SK-N-SH (cell line): ENCODE data around the gene SLAMF1. TPM values are rescaled to one million over a fixed set of nuclear protein-coding genes. Genes with fewer than 3 reads are reported as not detected.

Source experiments
- CTCF ChIA-PET: fragments of 300-600, 350-600 bp; formaldehyde crosslinking; extraction: SDS; loops from one replicate; lab custom pipeline; 2021; lab: Yijun Ruan, JAX
- POLR2A ChIA-PET: fragments of 350-600 bp; sonication (Branson Sonifier 250); formaldehyde crosslinking; extraction: SDS; loops from one replicate; lab custom pipeline; 2020; ENCODE audit warnings: antibody characterized with exemption, inconsistent platforms; lab: Yijun Ruan, JAX
- DNase-seq: peaks from one replicate; pipeline ENCODE4 v3.0.0; 2012
- H2AFZ ChIP-seq: fragments of 200-600 bp; sonication (generic); 2 replicates; pipeline ENCODE4 v1.8.1; 2016; ENCODE audit warnings: antibody characterized with exemption, mild to moderate bottlenecking, low read depth
- H3F3A ChIP-seq: fragments of 200-600 bp; sonication (generic); replicated peaks from 2 replicates; pipeline ENCODE3; 2016; ENCODE audit warnings: antibody characterized with exemption, mild to moderate bottlenecking; ENCODE audit not compliant: insufficient read depth
- H3K27ac ChIP-seq, 2 experiments: fragments of 200-500 bp in 1 of 2; fragments of 200-600 bp in 1 of 2; sonication (Bioruptor generic) in 1 of 2; sonication (generic), shearing (Covaris generic) in 1 of 2; 2 replicates each; pipeline versions ENCODE4 v1.5.1 to v1.6.1; 2014 to 2016; ENCODE audit warnings: low read depth in 2 of 2, inconsistent platforms in 1 of 2, low read length in 1 of 2, mild to moderate bottlenecking in 1 of 2, mixed read lengths in 1 of 2
- H3K27me3 ChIP-seq: fragments of 200-600 bp; sonication (generic), shearing (Covaris generic); 2 replicates; pipeline ENCODE4 v1.6.1; 2016; ENCODE audit warnings: mixed run types; ENCODE audit not compliant: insufficient read depth
- H3K36me3 ChIP-seq, 2 experiments: fragments of 200-500 bp in 1 of 2; fragments of 200-600 bp in 1 of 2; sonication (Bioruptor generic) in 1 of 2; sonication (generic) in 1 of 2; replicated peaks in 1 of 2; 2 replicates each; pipeline versions ENCODE3 to v1.5.1; 2014 to 2016; ENCODE audit warnings: low read length in 1 of 2, mild to moderate bottlenecking in 1 of 2; ENCODE audit not compliant: insufficient read depth in 2 of 2, control insufficient read depth in 1 of 2
- H3K4me1 ChIP-seq, 2 experiments: fragments of 200-500 bp in 1 of 2; fragments of 200-600 bp in 1 of 2; sonication (Bioruptor generic) in 1 of 2; sonication (generic), shearing (Covaris generic) in 1 of 2; 2 replicates each; pipeline versions ENCODE4 v1.5.1 to v1.6.1; 2014 to 2016; ENCODE audit warnings: low read depth in 1 of 2, low read length in 1 of 2, mixed run types in 1 of 2; ENCODE audit not compliant: insufficient read depth in 2 of 2, control insufficient read depth in 1 of 2
- H3K4me2 ChIP-seq: fragments of 200-600 bp; sonication (generic), shearing (Covaris generic); 2 replicates; pipeline ENCODE4 v1.6.1; 2017; ENCODE audit warnings: mixed run types
- H3K4me3 ChIP-seq, 2 experiments: fragments of 200-500 bp in 1 of 2; fragments of 200-600 bp in 1 of 2; sonication (Bioruptor generic) in 1 of 2; sonication (generic), shearing (Covaris generic) in 1 of 2; 2 replicates each; pipeline versions ENCODE4 v1.5.1 to v1.8.1; 2014 to 2016; ENCODE audit warnings: low read depth in 2 of 2, inconsistent platforms in 1 of 2, low read length in 1 of 2, mild to moderate bottlenecking in 1 of 2, mixed read lengths in 1 of 2, moderate library complexity in 1 of 2
- H3K79me2 ChIP-seq: fragments of 200-600 bp; sonication (generic); 2 replicates; pipeline ENCODE4 v1.8.1; 2017; ENCODE audit warnings: mild to moderate bottlenecking; ENCODE audit not compliant: insufficient read depth
- H3K9ac ChIP-seq: fragments of 200-600 bp; sonication (generic); 2 replicates; pipeline ENCODE4 v1.6.1; 2017; ENCODE audit warnings: mixed run types
- H3K9me2 ChIP-seq: fragments of 200-600 bp; sonication (generic); 2 replicates; pipeline ENCODE4 v1.6.1; 2017; ENCODE audit warnings: mixed run types
- H3K9me3 ChIP-seq: fragments of 200-600 bp; sonication (generic); 2 replicates; pipeline ENCODE4 v1.6.1; 2017; ENCODE audit warnings: mixed run types, mild to moderate bottlenecking, moderate library complexity
- H4K20me1 ChIP-seq: fragments of 200-600 bp; sonication (generic); 2 replicates; pipeline ENCODE4 v1.6.1; 2017; ENCODE audit warnings: mild to moderate bottlenecking, mixed run types; ENCODE audit not compliant: insufficient read depth
- ELF1 ChIP-seq: IDR thresholded peaks from 2 replicates; pipeline ENCODE4 v1.4.0; 2012
- EZH2phosphoT487 ChIP-seq: fragments of 200-600 bp; sonication (generic); IDR thresholded peaks from 2 replicates; pipeline ENCODE4 v1.6.1; 2017; ENCODE audit warnings: low read depth, mixed run types, mild to moderate bottlenecking, antibody characterized with exemption, moderate library complexity, borderline replicate concordance
- FOSL2 ChIP-seq: IDR thresholded peaks from 2 replicates; pipeline ENCODE4 v1.4.0; 2012; ENCODE audit warnings: low read depth, mild to moderate bottlenecking, moderate library complexity, borderline replicate concordance
- GABPA ChIP-seq: IDR thresholded peaks from 2 replicates; pipeline ENCODE4 v1.4.0; 2012; ENCODE audit warnings: low read depth, mild to moderate bottlenecking
- GATA2 ChIP-seq: sonication (generic); formaldehyde crosslinking; IDR thresholded peaks from 2 replicates; pipeline ENCODE4 v1.5.0; 2020; ENCODE audit warnings: mild to moderate bottlenecking, missing genetic modification reagents
- JUND ChIP-seq: IDR thresholded peaks from 2 replicates; pipeline ENCODE4 v1.4.0; 2012
- NFIC ChIP-seq: IDR thresholded peaks from 2 replicates; pipeline ENCODE4 v1.4.0; 2012; ENCODE audit warnings: borderline replicate concordance
- NRF1 ChIP-seq: IDR thresholded peaks from 2 replicates; pipeline ENCODE4 v1.6.1; 2012; ENCODE audit warnings: low read depth, mild to moderate bottlenecking, low read length
- POLR2AphosphoS5 ChIP-seq: IDR thresholded peaks from 2 replicates; pipeline ENCODE4 v1.6.1; 2012; ENCODE audit warnings: low read depth, low read length
- RAD21 ChIP-seq: IDR thresholded peaks from 2 replicates; pipeline ENCODE4 v1.6.1; 2012; ENCODE audit warnings: mild to moderate bottlenecking, low read length
- RCOR1 ChIP-seq: fragments of 150-350 bp; IDR thresholded peaks from 2 replicates; pipeline ENCODE4 v1.6.1; 2017; ENCODE audit warnings: antibody characterized with exemption, low read length
- RFX5 ChIP-seq: IDR thresholded peaks from 2 replicates; pipeline ENCODE4 v1.6.1; 2012; ENCODE audit warnings: mild to moderate bottlenecking, improper control_type of control experiment, low read length
- RXRA ChIP-seq: IDR thresholded peaks from 2 replicates; pipeline ENCODE4 v1.4.0; 2012; ENCODE audit warnings: low read depth, mild to moderate bottlenecking, borderline replicate concordance
- SIN3A ChIP-seq: IDR thresholded peaks from 2 replicates; pipeline ENCODE4 v1.6.1; 2012; ENCODE audit warnings: low read depth, mild to moderate bottlenecking, low read length, moderate library complexity, borderline replicate concordance
- TAF1 ChIP-seq: IDR thresholded peaks from 2 replicates; pipeline ENCODE4 v1.6.1; 2012; ENCODE audit warnings: low read depth, mild to moderate bottlenecking, low read length, moderate library complexity, borderline replicate concordance
- TCF12 ChIP-seq: IDR thresholded peaks from 2 replicates; pipeline ENCODE4 v1.4.0; 2012
- TEAD4 ChIP-seq: IDR thresholded peaks from 2 replicates; pipeline ENCODE4 v1.4.0; 2012; ENCODE audit warnings: mild to moderate bottlenecking, borderline replicate concordance; ENCODE audit not compliant: insufficient read depth
- YY1 ChIP-seq: IDR thresholded peaks from 2 replicates; pipeline ENCODE4 v1.4.0; 2012; ENCODE audit warnings: low read depth, mild to moderate bottlenecking
- WGBS: methylation state at CpG from one replicate; pipeline ENCODE4 v1.1.6; 2017; ENCODE audit warnings: low lambda C conversion rate; 5-methylcytosine and 5-hydroxymethylcytosine counted together
- polyA plus RNA-seq, 3 experiments: library from polyadenylated mRNA; depleted of rRNA; stranded (reverse); fragments of >200 nt; gene quantifications; 2 replicates each; pipeline ENCODE4 v1.2.3, GENCODE V29; 2012
- TF ChIP-seq, protein P1 (sequence below): IDR thresholded peaks from 2 replicates; pipeline ENCODE4 v1.4.0; 2012; ENCODE audit warnings: low read depth, borderline replicate concordance
- TF ChIP-seq, protein P2 (sequence below): fragments of 150-350 bp; IDR thresholded peaks from 2 replicates; pipeline ENCODE4 v1.6.1; 2017; ENCODE audit warnings: antibody characterized with exemption, low read length, low read depth, borderline replicate concordance
- TF ChIP-seq, protein P3 (sequence below): fragments of 150-350 bp; IDR thresholded peaks from 2 replicates; pipeline ENCODE4 v1.6.1; 2016; ENCODE audit warnings: mild to moderate bottlenecking, low read depth, low read length
- TF ChIP-seq, protein P4 (sequence below): IDR thresholded peaks from 2 replicates; pipeline ENCODE4 v1.6.1; 2012; ENCODE audit warnings: mild to moderate bottlenecking, low read depth, low read length, moderate library complexity
- TF ChIP-seq, protein P5 (sequence below): IDR thresholded peaks from 2 replicates; pipeline ENCODE4 v1.4.0; 2012; ENCODE audit warnings: low read depth

Gene SLAMF1
- polyA plus RNA-seq, 1 of the 3 experiments (the other 2 are of a cell fraction): not detected

DNA sequence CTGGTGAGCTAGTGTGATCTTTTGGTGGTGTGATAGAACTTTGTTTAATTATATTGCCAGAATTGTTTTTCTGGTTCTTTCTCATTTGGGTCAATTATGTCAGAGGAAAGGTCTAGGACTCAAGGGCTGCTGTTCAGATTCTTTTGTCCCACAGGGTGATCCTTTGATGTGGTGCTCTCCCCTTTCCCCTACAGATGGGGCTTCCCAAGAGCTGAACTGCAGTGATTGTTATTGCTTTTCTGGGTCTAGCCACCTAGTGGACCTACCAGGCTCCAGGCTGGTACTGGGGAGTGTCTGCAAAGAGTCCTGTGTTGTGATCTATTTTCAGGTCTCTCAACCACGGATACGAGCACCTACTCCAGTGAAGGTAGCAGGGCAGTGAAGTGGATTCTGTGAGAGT, 41.6 kb downstream of the SLAMF1 start:
- Histone ChIP-seq H3K27ac (no peak overlapping the region), H2AFZ (no peak overlapping the region), H3K9me2 (no peaks in the 10 kb centered on the region), H3K4me2 (no peak overlapping the region), H3K27me3 (peaks cover 24% of the 10 kb centered on the region), H4K20me1 (no peaks in the 10 kb centered on the region), H3F3A (no peaks in the 10 kb centered on the region), H3K4me1 (no peaks in the 10 kb centered on the region), H3K36me3 (no peaks in the 10 kb centered on the region), H3K4me3 (no peak overlapping the region), H3K79me2 (no peaks in the 10 kb centered on the region), H3K9me3 (no peaks in the 10 kb centered on the region), H3K9ac (no peak overlapping the region)
- WGBS: 0% methylated on average over 2 of the region's 2 CpGs
- DNase-seq: no peak
- CTCF ChIA-PET: interaction anchor here (2.4 kb wide), 1 partner anchor 14 kb away, joined by 6 read pairs; no protein-coding TSS in a partner anchor
- POLR2A ChIA-PET: no interaction called here
- TF ChIP-seq RFX5 (no peak), GABPA (no peak), NFIC (no peak), EZH2phosphoT487 (no peak), TCF12 (no peak), POLR2AphosphoS5 (no peak), YY1 (no peak), RAD21 (no peak), RCOR1 (no peak)
- TF ChIP-seq, protein P1, sequence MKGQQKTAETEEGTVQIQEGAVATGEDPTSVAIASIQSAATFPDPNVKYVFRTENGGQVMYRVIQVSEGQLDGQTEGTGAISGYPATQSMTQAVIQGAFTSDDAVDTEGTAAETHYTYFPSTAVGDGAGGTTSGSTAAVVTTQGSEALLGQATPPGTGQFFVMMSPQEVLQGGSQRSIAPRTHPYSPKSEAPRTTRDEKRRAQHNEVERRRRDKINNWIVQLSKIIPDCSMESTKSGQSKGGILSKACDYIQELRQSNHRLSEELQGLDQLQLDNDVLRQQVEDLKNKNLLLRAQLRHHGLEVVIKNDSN: no peak

DNA sequence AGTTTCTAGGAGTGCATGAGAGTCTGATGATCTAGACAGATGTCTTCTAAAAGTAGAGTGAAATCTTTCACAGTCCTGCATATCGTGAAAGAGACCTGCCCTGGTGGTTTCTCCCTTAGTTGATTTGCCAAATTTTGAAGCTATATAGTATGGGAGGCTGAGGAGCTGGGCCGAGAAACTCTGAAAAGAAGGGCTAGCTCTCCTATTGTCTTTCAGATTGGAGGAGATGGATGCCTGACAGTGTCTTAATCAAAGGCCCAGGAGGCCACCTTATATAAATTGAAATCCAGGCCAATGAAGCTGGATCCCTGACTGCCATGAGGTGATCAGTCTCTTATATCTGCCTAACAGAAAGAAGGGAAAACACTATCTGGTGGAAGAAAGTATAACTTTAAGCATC, 49.1 kb downstream of the SLAMF1 start:
- no peaks in the 10 kb centered on the region for H3K4me1 ChIP-seq
- H3K4me2 ChIP-seq: no peak overlapping the region
- DNase-seq: no peak
- POLR2A ChIA-PET: no interaction called here
- H2AFZ ChIP-seq: no peak overlapping the region
- H3K9me2 ChIP-seq: no peaks in the 10 kb centered on the region
- no peaks in the 10 kb centered on the region for H3F3A ChIP-seq
- H3K36me3 ChIP-seq: no peaks in the 10 kb centered on the region
- H3K27me3 ChIP-seq: no peaks in the 10 kb centered on the region
- no peak overlapping the region for H3K4me3 ChIP-seq
- no peaks in the 10 kb centered on the region for H3K9me3 ChIP-seq
- TF ChIP-seq, protein P2, sequence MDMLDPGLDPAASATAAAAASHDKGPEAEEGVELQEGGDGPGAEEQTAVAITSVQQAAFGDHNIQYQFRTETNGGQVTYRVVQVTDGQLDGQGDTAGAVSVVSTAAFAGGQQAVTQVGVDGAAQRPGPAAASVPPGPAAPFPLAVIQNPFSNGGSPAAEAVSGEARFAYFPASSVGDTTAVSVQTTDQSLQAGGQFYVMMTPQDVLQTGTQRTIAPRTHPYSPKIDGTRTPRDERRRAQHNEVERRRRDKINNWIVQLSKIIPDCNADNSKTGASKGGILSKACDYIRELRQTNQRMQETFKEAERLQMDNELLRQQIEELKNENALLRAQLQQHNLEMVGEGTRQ: no peak
- TF ChIP-seq GATA2 (CRISPR knock-in tag) (no peak), RAD21 (no peak), RFX5 (no peak), TEAD4 (no peak), SIN3A (no peak), FOSL2 (no peak), TCF12 (no peak), RXRA (no peak), ELF1 (no peak), JUND (no peak), NRF1 (no peak), TAF1 (no peak), GABPA (no peak)
- TF ChIP-seq, protein P3, sequence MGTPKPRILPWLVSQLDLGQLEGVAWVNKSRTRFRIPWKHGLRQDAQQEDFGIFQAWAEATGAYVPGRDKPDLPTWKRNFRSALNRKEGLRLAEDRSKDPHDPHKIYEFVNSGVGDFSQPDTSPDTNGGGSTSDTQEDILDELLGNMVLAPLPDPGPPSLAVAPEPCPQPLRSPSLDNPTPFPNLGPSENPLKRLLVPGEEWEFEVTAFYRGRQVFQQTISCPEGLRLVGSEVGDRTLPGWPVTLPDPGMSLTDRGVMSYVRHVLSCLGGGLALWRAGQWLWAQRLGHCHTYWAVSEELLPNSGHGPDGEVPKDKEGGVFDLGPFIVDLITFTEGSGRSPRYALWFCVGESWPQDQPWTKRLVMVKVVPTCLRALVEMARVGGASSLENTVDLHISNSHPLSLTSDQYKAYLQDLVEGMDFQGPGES: no peak
- TF ChIP-seq, protein P4, sequence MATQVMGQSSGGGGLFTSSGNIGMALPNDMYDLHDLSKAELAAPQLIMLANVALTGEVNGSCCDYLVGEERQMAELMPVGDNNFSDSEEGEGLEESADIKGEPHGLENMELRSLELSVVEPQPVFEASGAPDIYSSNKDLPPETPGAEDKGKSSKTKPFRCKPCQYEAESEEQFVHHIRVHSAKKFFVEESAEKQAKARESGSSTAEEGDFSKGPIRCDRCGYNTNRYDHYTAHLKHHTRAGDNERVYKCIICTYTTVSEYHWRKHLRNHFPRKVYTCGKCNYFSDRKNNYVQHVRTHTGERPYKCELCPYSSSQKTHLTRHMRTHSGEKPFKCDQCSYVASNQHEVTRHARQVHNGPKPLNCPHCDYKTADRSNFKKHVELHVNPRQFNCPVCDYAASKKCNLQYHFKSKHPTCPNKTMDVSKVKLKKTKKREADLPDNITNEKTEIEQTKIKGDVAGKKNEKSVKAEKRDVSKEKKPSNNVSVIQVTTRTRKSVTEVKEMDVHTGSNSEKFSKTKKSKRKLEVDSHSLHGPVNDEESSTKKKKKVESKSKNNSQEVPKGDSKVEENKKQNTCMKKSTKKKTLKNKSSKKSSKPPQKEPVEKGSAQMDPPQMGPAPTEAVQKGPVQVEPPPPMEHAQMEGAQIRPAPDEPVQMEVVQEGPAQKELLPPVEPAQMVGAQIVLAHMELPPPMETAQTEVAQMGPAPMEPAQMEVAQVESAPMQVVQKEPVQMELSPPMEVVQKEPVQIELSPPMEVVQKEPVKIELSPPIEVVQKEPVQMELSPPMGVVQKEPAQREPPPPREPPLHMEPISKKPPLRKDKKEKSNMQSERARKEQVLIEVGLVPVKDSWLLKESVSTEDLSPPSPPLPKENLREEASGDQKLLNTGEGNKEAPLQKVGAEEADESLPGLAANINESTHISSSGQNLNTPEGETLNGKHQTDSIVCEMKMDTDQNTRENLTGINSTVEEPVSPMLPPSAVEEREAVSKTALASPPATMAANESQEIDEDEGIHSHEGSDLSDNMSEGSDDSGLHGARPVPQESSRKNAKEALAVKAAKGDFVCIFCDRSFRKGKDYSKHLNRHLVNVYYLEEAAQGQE: no peak
- TF ChIP-seq, protein P5, sequence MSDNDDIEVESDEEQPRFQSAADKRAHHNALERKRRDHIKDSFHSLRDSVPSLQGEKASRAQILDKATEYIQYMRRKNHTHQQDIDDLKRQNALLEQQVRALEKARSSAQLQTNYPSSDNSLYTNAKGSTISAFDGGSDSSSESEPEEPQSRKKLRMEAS: no peak
- WGBS: 0% methylated on average over 2 of the region's 2 CpGs
- H3K27ac ChIP-seq: no peak overlapping the region
- no peaks in the 10 kb centered on the region for H4K20me1 ChIP-seq
- H3K9ac ChIP-seq: no peak overlapping the region
- CTCF ChIA-PET: interaction anchor here (0.9 kb wide), 1 partner anchor 12 kb away, joined by 3 read pairs; no protein-coding TSS in a partner anchor
- no peaks in the 10 kb centered on the region for H3K79me2 ChIP-seq
